Hematopoietic multipotent progenitor cell treated with erythropoietin and hydrocortisone succinate and interleukin-3 and kit ligand, for 4 days (in vitro differentiated cells): ENCODE measurements around the gene GLIS1.

ENCODE experiments used
- DNase-seq: peaks from one replicate; pipeline ENCODE4 v3.0.0-alpha.2; 2015

Gene GLIS1

GRCh38 chr1:53517821-53518352 is 221.1 kb downstream of the GLIS1 start:
- no peak for DNase-seq

- no peak for DNase-seq
Measured at GRCh38 chr1:53517109-53517508, 221.9 kb downstream of the GLIS1 start.

- DNase-seq, result no peak
Measured at GRCh38 chr1:53516181-53516580, 222.8 kb downstream of the GLIS1 start.

- no peak for DNase-seq
Measured at GRCh38 chr1:53514436-53514835, 224.5 kb downstream of the GLIS1 start.

GRCh38 chr1:53513846-53514245 is 225.1 kb downstream of the GLIS1 start:
- DNase-seq, result no peak

- DNase-seq, result no peak
Measured at GRCh38 chr1:53512807-53513755, 225.9 kb downstream of the GLIS1 start.

GRCh38 chr1:53511933-53512806 is 226.8 kb downstream of the GLIS1 start:
- no peak for DNase-seq

- DNase-seq, result no peak
Measured at GRCh38 chr1:53511323-53511932, 227.5 kb downstream of the GLIS1 start.

GRCh38 chr1:53510215-53510614 is 228.7 kb downstream of the GLIS1 start:
- no peak for DNase-seq

- no peak for DNase-seq
Measured at GRCh38 chr1:53509775-53510174, 229.2 kb downstream of the GLIS1 start.

GRCh38 chr1:53508991-53509666 is 229.8 kb downstream of the GLIS1 start:
- DNase-seq, result peak; percentile 56

GRCh38 chr1:53508056-53508990 is 230.6 kb downstream of the GLIS1 start:
- DNase-seq, result no peak

GRCh38 chr1:53507116-53507820 is 231.7 kb downstream of the GLIS1 start:
- DNase-seq, result no peak

GRCh38 chr1:53506355-53507050 is 232.5 kb downstream of the GLIS1 start:
- no peak for DNase-seq

GRCh38 chr1:53505891-53506290 is 233.1 kb downstream of the GLIS1 start:
- DNase-seq, result no peak

- DNase-seq, result no peak
Measured at GRCh38 chr1:53505401-53505800, 233.6 kb downstream of the GLIS1 start.

GRCh38 chr1:53504901-53505300 is 234.1 kb downstream of the GLIS1 start:
- DNase-seq, result no peak

- DNase-seq, result no peak
Measured at GRCh38 chr1:53503433-53504217, 235.3 kb downstream of the GLIS1 start.
